Tongue (tissue), 2 donors: ENCODE data around the gene TGFB1. TPM values are rescaled to one million over a fixed set of nuclear protein-coding genes. Genes with fewer than 3 reads are reported as not detected.
"Not testable (repeated sequence)": the region's sequence is repeated elsewhere in the genome, so short reads cannot be mapped to it uniquely, and the experiment has no call there.

Experiments used
- DNase-seq: peaks from one replicate; pipeline ENCODE4 v3.0.0-alpha.2; 2015
- total RNA-seq: library from RNA; depleted of rRNA; stranded (reverse); fragments of >200 nt; gene quantifications from one replicate; pipeline ENCODE4 v1.2.3, GENCODE V29; 2014

The TGFB1 gene
- total RNA-seq, 1 donor from 2014 or later, result 12.2 TPM

DNA sequence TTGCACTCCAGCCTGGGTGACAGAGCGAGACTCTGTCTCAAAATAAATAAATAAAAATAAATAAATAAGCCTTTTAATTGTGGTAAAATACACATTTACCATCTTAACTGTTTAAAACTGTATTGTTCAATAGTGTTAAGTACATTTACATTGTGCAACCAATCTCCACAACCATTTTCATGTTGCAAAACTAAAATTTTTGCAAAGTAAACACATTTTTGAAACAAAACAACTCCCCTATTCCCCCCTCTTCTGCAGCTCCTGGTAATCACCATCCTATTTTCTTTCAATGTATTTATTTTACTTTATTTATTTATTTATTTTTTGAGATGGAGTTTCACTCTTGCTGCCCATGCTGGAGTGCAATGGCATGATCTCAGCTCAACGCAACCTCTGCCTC, 16.0 kb upstream of the TGFB1 start:
- no peak for DNase-seq

DNA sequence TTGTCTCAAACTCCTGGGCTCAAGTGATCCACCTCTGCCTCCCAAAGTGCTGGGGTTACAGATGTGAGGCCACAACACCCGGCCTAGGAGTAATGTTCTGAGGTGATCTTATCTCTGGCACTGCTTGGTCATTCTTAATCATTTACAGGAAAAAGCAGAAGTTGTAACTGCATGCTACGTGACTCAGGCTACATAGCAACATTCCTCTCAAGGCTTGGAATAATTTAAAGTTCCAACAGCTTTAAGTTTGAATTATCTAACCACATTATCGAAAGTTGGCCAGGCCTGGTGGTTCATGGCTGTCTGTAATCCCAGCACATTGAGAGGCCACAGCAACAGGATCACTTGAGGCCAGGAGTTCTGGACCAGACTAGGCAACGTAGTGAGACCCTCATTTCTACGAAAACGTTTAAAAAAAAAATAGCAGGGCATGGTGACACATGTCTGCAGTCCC, 14.2 kb upstream of the TGFB1 start:
- DNase-seq, result no peak

DNA sequence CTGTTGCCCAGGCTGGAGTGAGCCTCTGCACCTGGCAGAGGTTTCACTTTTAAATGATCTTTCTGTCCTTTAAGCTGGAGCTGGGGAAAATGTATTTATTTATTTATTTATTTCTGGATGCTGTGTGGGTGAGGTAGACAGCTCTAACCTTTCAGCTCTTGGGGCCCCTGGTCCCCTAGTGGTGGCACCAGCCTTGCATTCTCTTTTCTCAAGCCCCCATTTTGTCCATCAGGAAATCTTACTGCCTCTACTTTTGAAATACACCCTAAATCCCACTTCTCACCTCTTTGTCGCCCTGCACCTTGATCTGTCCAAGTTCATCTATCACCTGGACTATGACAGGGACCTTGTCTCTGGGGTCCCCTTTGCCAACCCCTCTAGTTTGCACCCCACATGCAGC, 12.4 kb upstream of the TGFB1 start:
- no peak for DNase-seq

DNA sequence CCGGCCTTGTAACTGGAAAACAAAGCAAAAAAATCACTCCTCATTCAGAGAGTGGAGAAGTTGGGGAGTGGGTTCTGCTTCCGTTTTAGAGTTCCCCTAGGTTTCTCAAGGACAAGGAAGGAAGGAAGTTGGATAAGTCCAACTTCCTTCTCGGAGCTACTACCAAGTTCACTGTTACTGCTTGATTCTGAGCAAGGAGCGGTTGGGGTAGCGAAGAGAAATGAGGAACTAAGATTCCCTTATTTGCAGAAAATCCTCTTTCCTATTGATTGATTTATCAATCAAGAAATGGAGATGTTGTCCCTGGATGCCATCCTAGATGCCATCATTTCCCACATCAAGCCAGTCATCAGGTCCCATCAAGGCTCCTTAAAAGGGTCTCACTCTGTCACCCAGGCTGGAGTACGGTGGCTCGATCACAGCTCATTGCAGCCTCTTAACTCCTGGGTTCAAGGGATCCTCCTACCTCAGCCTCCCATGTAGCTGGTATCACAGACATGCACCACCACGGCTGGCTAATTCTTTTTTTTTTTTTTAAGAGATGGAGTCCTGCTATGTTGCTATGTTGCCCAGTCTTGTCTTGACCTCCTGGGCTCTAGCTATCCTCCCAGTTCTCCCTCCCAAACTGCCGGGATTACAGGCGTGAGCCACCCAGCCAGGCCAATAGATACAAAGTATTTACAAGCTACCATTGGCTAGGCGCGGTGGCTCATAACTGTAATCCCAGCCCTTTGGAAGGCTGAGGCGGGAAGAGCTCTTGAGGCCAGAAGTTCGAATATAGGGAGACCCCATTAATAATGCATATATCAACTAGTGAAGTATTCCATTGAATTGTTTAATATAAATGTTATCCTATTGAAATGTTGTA, 11.0 kb upstream of the TGFB1 start:
- no peak for DNase-seq

DNA sequence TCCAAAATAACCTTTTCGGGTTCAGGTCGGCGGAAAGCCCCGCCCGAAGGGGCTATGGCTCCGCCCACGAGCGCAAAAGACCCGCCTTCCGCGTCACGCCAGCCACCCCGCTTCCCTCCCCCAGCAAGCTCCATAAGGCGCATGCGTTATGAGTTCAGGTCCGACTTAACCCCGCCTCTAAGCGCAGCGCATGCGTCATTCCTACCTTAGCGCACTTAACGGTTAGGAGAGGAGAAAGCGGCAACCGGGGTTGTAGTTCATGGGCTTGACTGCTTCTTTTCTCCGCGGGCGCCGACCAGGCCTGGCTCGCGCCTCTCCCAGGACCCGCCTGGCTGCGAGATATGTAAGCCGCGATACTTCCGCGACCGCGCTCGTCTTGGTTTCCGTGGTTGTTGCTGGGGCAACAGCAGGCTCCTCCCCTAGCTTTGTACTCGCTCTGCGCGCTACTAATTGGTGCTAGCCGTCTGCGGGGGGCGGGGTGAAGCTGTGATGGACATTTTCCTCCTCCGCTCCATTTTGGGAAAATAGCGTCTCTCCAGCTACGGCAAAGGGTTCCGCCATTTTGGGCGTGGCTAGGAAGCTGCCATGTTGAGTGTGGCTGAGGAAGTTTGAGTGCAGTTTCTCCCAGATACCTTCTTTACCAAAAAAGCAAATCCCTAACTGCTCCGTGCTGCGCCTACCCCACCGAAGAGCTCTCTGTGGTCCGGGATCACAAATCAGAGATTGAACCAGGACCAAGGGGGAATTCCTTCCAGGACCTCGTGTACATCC, 10.2 kb upstream of the TGFB1 start, which contains the start of gene B9D2:
Gene B9D2, minus strand, starts transcription at position 397 of the 771 bp plus-strand sequence. CDS start 630 bp downstream, outside the sequence.
- DNase-seq, result peak; percentile 99

DNA sequence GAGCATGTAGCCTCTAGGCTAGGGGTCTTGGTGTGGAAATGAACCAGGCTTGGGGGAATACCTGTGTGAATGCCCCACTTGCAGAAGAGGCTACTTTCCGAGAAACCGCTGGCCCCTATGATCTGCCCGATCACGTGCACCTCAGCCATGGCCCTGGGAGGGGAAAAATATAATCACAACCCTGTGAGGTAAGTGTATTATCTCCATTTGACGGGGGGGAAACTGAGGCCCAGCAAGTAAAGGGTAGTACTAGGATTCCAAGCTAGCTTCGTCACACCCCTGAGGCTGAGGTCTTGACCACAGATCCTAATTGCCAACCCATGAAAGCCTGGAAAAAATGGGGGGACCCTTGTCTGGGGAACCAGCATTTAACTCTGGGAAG, 9.6 kb upstream of the TGFB1 start:
- DNase-seq, result no peak

DNA sequence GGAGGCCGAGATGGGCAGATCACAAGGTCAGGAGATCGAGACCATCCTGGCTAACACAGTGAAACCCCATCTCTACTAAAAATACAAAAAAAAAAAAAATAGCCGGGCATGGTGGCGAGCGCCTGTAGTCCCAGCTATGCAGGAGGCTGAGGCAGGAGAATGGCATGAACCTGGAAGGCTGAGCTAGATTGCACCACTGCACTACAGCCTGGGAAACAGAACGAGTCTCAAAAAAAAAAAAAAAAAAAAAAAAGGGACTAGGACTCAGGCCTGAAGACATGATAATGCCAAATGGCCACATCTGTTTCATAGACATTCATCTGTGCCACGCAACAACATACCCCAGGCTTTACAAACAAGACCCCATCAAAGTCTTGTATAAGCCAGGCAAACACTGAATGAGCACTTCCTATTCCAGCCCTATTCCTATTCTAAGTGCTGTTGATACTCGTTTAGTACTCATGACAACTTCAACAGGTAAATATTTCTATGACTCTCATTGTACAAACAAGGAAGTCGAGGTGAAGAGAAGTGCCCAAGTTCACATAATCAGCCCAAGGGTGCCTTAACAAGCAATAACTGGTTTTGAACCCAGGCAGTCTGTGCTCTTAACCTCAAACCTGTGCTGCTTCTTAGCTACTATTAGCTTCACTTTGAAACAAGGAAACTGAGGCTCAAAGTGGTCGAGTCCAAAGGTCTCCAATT, 8.6 kb upstream of the TGFB1 start:
- DNase-seq, result no peak

DNA sequence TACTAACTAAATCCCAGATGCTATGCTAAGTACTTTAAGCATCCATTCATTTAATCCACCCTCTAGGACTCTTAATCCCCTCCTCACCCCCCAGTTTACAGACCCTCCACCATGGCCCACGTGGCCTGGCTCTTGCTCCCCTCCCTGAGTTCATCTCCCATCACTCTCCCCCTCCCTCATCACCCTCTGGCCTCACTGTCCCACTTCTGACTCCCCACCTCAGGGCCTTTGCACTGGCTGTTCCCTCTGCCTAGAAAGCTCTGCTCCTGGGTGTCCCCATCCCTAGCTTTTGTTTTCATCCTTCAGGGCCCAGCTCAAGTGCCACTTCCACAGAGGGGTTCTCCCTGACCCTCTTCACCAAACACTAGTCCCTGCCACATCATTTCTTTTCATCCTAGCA, 6.0 kb upstream of the TGFB1 start:
- DNase-seq, result no peak

DNA sequence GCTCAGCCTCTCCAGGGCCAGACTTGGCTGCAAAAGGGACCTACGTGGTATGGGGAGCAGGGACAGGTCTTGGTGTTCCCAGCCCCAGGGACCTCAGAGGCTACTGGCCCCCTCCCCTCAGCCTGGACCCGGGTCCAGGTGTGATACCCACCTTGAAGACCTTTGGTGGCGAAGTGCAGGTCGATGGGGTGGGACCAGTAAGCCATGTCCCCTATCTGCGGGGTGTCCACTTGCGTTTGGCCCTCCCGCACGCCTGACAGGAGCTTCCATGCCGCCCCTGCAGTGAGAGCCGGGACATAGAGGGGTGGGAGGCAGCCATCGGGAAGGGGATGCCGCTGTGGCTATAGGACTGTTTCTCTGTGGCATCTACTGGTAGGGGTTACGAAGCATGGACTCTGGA, 4.0 kb upstream of the TGFB1 start:
- no peak for DNase-seq

DNA sequence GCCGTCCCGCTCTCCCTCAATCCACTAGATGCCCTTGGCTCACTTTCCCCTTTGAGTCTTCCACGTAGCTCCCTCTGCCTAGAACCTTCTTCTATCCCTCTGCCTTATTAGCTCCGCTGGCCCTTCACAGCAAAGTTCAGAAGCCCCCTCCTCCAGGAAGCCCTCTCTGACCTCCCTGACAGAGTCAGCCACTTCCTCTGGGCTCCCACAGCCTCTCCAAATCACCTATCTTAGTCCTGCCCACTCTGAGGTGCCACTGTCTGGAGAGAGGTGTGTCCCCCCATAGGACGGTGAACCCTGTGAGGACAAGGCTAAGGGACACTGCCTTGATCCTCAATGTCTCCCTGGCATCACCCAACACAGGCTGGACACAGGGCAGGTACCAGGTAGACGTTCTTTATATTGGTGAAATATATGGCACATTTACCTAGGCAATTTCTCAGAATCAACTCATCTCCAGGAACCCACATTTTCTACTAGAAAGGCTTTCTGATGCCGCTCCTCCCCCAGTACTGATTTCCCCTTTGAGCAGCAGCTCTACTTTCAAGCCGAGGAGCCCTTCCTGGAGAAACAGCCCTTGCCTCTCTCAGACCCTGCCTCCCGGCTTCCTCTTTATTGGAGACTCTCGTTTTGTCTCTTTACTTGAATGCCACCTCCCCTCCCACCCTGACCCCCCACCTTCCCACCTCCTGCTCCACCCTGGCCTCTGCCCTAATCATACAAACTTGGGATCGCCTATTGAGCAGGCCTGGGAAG, 3.4 kb upstream of the TGFB1 start:
- no peak for DNase-seq

DNA sequence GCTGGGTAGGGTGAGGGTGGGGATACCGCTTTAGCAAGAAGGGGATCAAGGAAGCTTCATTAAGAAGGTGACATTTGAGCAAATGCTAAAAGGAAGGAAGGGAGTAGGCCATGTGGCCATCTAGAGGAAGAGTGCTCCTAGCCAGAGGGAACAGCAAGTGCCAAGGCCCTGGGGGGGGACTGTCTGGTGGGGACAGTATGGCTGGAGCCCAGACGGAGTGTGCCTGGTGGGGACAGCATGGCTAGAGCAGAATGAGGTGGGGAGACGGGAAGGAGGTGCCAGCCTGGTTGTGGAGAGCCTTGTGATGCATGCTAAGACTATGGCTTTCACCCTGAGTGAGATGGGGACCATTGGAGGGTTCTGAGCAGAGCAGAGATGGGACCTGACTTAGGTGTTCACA, 2.1 kb upstream of the TGFB1 start:
- DNase-seq, result no peak

DNA sequence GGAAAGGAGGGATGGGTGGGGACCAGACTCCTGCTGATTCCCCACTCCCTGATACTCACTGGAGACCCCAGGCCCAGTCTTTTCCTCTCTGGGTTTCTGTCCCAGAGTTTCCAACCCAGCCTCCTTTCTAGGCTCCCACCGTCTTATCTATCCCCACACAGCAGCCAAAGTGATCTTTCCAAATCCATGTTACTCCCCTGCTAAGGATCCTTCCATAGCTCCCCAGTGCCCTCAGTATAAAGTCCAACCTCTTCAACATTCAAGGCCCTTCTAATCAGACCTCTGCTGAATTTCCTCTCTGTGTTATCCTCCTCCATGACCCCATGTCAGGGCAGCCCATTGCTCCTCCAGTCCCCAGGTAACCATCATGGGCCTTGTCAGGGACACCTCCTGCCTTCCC, 1.3 kb upstream of the TGFB1 start:
- DNase-seq, result no peak

DNA sequence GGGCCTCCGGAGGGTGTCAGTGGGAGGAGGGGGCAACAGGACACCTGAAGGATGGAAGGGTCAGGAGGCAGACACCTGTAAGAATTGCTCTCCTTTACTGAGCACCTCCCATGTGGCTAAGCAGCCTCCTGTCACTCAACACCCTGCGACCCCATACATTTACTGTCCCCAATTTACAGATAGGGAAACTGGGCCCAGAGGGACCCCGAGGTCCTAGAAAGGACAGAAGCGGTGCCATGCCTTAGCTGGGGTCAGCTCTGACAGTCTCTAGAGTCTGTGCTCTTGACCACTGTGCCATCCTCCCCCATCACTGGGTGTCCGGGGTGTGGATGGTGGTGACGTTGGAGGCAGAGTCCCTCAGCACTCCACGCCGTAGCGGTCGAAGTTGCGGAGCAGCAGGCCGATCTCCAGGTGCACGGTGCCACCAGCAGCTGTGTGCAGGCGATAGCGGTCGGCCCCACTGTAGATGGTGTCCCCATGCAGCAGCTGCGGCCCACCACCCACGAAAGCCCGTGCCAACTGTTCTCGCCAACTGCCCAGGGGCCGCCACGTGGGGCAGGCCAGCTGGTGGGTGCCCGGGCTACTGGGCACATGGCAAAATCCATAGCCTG, 726 bp upstream of the TGFB1 start:
- no peak for DNase-seq

DNA sequence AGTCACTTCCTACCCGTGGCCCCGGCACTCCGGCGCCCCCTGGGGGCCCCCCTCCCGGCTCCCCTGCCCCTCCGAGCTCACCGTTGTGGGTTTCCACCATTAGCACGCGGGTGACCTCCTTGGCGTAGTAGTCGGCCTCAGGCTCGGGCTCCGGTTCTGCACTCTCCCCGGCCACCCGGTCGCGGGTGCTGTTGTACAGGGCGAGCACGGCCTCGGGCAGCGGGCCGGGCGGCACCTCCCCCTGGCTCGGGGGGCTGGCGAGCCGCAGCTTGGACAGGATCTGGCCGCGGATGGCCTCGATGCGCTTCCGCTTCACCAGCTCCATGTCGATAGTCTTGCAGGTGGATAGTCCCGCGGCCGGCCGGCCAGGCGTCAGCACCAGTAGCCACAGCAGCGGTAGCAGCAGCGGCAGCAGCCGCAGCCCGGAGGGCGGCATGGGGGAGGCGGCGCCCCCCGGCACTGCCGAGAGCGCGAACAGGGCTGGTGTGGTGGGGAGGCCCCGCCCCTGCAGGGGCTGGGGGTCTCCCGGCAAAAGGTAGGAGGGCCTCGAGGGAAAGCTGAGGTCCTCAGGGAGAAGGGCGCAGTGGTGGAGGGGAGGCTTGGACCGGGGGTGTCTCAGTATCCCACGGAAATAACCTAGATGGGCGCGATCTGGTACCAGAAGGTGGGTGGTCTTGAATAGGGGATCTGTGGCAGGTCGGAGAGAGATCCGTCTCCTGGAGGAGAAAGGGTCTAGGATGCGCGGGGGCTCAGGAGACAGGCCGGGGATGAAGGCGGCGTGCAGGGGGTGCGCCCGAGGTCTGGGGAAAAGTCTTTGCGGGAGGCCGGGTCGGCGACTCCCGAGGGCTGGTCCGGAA, 885 bp downstream of the TGFB1 start:
- peak; percentile 32 for DNase-seq

DNA sequence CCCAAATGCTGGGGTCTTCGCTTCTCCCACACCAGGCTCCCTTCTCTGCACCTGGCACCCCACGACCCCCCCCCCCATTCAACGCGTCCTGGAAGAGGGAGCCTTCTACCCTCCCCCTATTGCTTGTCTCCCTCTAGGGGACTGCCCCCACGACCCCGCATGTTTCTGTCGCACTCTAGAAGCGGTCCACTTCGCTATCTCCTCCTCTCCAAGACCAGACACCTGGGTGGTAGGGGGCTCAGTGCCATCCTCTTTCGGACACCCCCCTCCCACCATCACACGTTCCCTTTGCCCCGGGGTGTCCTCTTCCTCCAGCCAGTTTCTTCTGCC, 1.5 kb downstream of the TGFB1 start:
- no peak for DNase-seq

DNA sequence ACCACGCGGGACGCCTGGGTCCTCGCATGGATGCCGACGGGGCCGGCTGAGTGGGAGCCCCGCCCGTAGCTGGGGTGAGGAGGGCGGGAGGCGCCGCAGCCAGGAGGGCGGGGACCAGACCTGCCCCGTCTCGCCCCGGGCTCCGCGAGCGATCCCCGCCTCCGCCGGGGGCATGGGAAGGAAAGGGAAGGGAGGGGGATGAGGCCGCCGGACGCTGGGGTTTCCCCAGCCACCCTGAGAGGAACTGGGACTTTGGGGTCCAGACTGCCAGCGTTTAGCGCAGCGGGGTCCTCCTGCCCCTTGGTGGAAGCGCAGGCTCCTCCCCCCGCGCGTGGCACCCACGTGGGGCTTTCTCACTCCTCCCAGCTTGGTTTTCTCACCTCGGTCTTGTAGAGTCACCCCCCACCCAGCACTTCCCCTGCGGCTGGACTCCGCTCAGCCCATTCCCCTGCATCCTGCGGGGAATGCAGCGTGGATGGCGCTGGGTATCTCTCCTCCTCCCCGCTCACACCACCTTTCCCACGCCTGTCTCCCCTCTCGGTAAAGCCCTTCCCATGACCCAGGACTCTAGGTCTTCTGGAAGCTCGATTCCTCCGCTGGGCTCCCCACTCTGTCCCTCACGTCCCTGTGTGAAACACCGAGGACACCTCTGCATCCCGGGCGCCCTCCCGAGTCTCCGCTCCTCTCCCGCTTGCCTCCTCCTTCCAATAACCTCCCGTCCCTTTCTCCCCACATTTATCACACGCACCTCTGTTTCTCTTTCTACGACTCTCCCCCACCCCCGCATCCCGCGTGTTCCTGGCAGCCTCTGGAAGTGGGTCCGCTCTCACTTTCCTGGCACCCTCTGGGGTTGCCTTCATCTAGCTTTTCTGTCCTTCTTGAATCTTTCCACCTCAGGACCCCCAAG, 2.1 kb downstream of the TGFB1 start:
- peak; percentile 32 for DNase-seq

DNA sequence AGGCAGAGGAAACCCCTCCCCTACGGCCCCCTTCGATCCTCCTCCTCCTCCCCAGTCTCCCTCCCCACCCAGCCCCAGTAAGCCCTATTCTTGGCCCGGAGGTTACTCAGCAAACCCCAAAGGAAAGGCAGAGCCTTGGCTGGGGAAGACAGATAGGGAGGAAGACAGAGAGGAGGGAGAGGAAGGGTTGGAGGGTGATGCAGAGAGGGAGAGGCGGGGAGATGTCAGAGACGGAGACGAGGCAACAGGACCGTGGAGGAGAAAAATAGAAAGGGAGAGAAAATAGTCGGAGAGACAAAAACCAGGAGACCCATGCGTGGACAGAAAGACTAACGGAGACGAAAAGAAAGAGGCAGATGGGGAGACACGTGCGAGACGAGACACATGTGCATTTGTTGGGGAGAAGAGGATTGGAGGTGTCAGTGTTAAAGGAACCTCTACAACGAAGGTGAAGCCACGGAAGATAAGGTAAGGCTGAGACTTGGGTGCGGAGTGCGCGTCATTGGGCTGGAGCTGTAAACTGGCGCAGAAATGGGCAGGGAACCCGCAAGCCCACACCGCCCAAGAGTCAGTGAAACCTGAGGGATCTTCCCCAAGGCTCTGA, 2.9 kb downstream of the TGFB1 start:
- DNase-seq, result no peak

DNA sequence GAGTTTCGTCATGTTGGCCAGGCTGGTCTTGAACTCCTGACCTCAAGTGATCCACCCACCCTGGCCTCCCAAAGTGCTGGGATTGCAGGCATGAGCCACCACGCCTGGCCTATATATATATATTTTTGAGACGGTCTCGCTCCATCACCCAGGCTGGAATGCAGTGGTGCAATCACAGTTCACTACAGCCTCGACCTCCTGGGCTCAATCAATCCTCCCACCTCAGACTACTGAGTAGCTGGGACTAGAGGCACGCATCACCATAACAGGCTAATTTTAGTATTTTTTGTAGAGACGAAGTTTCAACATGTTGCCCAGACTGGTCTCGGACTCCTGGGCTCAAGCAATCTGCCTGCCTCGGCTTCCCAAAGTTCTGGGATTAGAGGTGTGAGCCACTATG, 6.8 kb downstream of the TGFB1 start:
- DNase-seq, result not testable (repeated sequence)

DNA sequence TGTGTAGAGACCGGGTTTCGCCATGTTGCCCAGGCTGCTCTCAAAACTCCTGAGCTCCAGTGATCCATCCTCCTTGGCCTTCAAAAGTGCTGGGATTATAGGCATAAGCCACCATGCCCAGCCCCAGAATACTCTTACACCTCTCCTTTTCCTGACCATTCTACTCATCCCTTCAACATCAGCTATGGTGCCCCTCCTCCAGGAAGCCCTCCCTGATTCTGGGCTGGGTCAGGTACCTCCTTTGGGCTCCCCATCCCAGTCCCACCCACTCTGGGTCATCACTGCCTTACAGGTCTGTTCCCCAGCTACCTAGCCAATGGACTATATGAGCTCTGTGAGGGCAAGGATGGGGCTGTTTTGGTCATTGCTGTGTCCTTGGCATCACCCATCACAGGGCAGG, 9.6 kb downstream of the TGFB1 start:
- DNase-seq, result no peak
